ENCODE results near the gene COPG1.

DNA sequence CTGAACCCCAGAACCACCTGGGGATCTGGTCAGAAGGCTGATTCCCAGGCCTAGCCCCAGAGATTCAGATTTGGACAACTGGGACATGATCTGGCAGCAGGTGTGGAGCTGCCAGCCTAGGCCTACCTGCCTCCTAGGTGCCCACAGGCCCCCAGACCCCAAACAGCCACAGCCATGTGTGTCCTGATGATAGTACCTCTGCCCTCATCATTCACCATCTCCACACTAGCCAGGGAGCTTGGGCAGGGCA lies 63.9 kb downstream of the COPG1 start:
- TF ChIP-seq, protein P1, sequence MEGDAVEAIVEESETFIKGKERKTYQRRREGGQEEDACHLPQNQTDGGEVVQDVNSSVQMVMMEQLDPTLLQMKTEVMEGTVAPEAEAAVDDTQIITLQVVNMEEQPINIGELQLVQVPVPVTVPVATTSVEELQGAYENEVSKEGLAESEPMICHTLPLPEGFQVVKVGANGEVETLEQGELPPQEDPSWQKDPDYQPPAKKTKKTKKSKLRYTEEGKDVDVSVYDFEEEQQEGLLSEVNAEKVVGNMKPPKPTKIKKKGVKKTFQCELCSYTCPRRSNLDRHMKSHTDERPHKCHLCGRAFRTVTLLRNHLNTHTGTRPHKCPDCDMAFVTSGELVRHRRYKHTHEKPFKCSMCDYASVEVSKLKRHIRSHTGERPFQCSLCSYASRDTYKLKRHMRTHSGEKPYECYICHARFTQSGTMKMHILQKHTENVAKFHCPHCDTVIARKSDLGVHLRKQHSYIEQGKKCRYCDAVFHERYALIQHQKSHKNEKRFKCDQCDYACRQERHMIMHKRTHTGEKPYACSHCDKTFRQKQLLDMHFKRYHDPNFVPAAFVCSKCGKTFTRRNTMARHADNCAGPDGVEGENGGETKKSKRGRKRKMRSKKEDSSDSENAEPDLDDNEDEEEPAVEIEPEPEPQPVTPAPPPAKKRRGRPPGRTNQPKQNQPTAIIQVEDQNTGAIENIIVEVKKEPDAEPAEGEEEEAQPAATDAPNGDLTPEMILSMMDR (conservative IDR thresholded peaks at IDR 0.05): no peak
- no peak for TF ChIP-seq ZFX (IDR thresholded peaks at IDR 0.05)
